SKM-1 treated with dmso at 0.1 percent for 144 hours (cell line): ENCODE measurements around the gene FAM234A.
"Not testable (repeated sequence)": the region's sequence is repeated elsewhere in the genome, so short reads cannot be mapped to it uniquely, and the experiment has no call there.

ENCODE experiments used
- DNase-seq: peaks from one replicate; lab custom pipeline; 2025; ENCODE audit not compliant: unreplicated experiment; lab: John Stamatoyannopoulos, UW

The FAM234A gene

GRCh38 chr16:263944-264343 is 29.3 kb downstream of the FAM234A start:
- DNase-seq = no peak

- DNase-seq = no peak
Measured at GRCh38 chr16:264440-264951, 29.9 kb downstream of the FAM234A start.

GRCh38 chr16:265002-265529 is 30.4 kb downstream of the FAM234A start:
- no peak for DNase-seq

GRCh38 chr16:265711-266110 is 31.1 kb downstream of the FAM234A start:
- DNase-seq = no peak

- no peak for DNase-seq
Measured at GRCh38 chr16:266258-267164, 31.9 kb downstream of the FAM234A start.

- not testable (repeated sequence) for DNase-seq
Measured at GRCh38 chr16:267562-267961, 32.9 kb downstream of the FAM234A start.

GRCh38 chr16:268141-269053 is 33.8 kb downstream of the FAM234A start:
- no peak for DNase-seq

GRCh38 chr16:269061-269796 is 34.6 kb downstream of the FAM234A start:
- DNase-seq = no peak

- no peak for DNase-seq
Measured at GRCh38 chr16:270381-271255, 36.0 kb downstream of the FAM234A start.

- no peak for DNase-seq
Measured at GRCh38 chr16:272633-273546, 38.3 kb downstream of the FAM234A start.

- no peak for DNase-seq
Measured at GRCh38 chr16:273547-274421, 39.2 kb downstream of the FAM234A start.

- no peak for DNase-seq
Measured at GRCh38 chr16:275041-275641, 40.5 kb downstream of the FAM234A start.

- DNase-seq = no peak
Measured at GRCh38 chr16:275786-276232, 41.2 kb downstream of the FAM234A start, which contains the start of gene RGS11. TSS of gene RGS11 (minus strand) at chr16:275944. CDS start at chr16:275911, 33 bp downstream.

- DNase-seq = no peak
Measured at GRCh38 chr16:276426-277077, 41.9 kb downstream of the FAM234A start.

- no peak for DNase-seq
Measured at GRCh38 chr16:278863-279366, 44.3 kb downstream of the FAM234A start.

GRCh38 chr16:279531-279930 is 44.9 kb downstream of the FAM234A start:
- no peak for DNase-seq
